ENCODE measurements around the gene ST8SIA4.

ST8SIA4 gene

GRCh38 chr5:100854591-100854990 is 48.5 kb downstream of the ST8SIA4 start:
- no peak for TF ChIP-seq ZFX (IDR thresholded peaks at IDR 0.05; ENCODE audit: borderline replicate concordance)
- TF ChIP-seq, protein P1, sequence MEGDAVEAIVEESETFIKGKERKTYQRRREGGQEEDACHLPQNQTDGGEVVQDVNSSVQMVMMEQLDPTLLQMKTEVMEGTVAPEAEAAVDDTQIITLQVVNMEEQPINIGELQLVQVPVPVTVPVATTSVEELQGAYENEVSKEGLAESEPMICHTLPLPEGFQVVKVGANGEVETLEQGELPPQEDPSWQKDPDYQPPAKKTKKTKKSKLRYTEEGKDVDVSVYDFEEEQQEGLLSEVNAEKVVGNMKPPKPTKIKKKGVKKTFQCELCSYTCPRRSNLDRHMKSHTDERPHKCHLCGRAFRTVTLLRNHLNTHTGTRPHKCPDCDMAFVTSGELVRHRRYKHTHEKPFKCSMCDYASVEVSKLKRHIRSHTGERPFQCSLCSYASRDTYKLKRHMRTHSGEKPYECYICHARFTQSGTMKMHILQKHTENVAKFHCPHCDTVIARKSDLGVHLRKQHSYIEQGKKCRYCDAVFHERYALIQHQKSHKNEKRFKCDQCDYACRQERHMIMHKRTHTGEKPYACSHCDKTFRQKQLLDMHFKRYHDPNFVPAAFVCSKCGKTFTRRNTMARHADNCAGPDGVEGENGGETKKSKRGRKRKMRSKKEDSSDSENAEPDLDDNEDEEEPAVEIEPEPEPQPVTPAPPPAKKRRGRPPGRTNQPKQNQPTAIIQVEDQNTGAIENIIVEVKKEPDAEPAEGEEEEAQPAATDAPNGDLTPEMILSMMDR (IDR thresholded peaks at IDR 0.05) = no peak
- H3K27ac ChIP-seq = no peak overlapping the region

DNA sequence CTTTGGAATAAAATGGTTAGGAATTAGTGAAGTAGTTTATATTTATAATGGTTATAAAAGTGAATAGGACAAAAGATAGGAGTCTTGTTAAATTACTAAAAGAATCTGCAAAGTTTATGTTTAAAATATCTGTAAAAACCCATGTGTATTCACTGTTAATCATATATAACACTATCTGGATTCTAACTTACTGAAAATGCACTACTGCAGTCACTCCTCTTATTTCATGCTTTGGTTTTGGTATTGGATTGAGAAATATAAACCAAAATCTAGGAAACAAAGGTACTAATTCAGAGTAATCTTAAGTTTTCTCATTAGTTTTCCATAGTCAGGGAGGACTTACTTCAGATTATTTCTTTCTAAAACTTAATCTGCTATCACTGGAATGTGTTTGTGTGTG is 49.5 kb downstream of the ST8SIA4 start:
- H3K27ac ChIP-seq = no peak overlapping the region
- TF ChIP-seq, protein P1 (IDR thresholded peaks at IDR 0.05) = no peak

DNA sequence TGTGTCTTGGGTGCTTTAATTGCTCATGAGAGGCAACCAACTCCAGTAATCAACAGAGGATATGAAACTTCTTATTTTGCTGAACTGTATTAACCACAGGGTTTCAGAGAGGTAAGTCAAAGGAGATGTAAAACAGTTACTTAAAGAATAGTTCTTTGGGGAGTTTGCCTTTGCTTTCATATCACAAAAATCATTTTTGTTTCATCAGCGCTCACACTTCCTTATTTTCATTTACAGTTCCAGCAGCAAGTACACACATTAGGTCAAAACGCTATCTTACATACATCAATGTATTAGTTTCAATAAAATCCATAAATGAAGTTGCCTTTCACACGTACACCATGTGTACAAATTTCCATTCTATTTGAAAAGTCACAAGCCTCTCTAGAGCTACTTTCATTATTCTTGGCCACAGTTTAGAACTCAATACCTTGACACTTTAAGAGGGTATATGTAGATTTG is 50.1 kb downstream of the ST8SIA4 start:
- H3K27ac ChIP-seq = no peak overlapping the region

GRCh38 chr5:100852051-100852450 is 51.0 kb downstream of the ST8SIA4 start:
- TF ChIP-seq, protein P1 (IDR thresholded peaks at IDR 0.05) = no peak
- no peak for TF ChIP-seq ZFX (IDR thresholded peaks at IDR 0.05; ENCODE audit: borderline replicate concordance)
- H3K27ac ChIP-seq = no peak overlapping the region

More for the DNA sequence above, 50.1 kb downstream of the ST8SIA4 start:
- TF ChIP-seq, protein P1 (IDR thresholded peaks at IDR 0.05) = no peak
- TF ChIP-seq ZFX (IDR thresholded peaks at IDR 0.05; ENCODE audit: borderline replicate concordance) = no peak

DNA sequence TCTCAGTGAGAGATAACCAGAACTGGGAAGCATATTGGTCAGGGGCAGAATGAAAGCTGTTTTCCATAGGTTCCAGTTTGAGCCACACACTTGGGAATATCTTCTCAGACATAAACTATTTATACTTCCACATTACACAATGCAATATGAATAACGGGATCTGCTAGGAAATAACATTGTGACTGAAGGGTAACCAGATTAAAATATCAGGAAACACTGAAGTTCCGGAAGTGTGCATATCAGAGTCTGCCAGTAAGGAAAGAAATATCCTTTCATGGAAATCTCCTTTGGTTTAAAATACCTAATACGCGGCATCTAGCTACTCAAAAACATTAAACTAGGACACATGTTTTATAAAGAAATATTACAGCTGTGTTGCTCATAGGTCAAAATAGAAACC is 56.3 kb downstream of the ST8SIA4 start:
- no peak overlapping the region for H3K27ac ChIP-seq
- no peak for TF ChIP-seq ZFX (IDR thresholded peaks at IDR 0.05; ENCODE audit: borderline replicate concordance)

DNA sequence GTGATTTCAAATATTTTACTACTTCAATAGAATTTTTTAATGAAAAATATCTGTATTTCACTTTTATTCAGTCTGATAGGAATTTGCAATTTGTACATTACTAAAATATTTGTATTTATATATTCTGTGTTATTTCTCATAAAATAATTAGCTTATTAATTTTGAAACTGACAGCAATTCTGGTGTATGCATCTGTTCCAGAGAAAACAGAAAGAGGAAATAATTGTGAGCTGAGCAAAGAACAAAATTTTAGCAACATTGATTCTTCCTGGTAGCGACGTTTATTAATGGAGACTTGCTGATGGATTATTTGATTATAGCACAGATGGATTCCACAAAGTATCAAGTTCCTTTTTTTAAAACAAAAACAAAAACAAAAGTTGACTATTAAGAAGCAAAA is 61.0 kb downstream of the ST8SIA4 start:
- no peak overlapping the region for H3K27ac ChIP-seq
- no peak for TF ChIP-seq ZFX (IDR thresholded peaks at IDR 0.05; ENCODE audit: borderline replicate concordance)
- TF ChIP-seq, protein P1 (IDR thresholded peaks at IDR 0.05) = no peak

DNA sequence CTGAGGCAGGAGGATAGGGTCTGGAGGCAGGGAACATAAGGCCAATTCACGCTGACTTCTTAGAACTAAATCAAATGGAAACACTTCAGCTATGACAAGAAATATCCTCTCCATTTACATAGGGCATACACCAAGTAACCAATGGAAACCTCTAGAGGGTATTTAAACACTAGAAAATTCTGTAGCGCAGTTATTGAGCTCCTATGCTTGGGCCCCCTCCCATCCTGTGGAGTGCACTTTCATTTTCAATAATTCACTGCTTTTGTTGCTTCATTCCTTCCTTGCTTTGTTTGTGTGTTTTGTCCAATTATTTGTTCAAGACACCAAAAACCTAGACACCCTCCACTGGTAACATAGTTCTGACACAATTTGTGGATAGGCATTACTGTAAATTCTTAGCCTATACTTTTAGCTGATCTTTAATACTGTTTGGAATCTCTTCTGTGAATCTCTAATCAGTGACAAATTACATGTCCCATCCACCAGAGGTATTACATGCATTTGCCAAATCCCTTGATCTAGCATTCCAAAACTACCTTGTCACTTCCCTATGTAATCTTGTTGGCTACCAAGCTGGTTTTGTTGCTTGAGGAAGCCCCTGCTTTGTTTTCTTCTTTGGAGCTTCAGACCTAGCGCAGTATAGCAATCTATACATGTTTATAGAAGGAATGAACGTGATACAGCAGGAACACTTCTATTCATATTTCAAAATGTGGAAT is 61.6 kb downstream of the ST8SIA4 start:
- TF ChIP-seq, protein P1 (IDR thresholded peaks at IDR 0.05) = no peak
- no peak for TF ChIP-seq ZFX (IDR thresholded peaks at IDR 0.05; ENCODE audit: borderline replicate concordance)
- no peak overlapping the region for H3K27ac ChIP-seq

GRCh38 chr5:100840789-100841188 is 62.3 kb downstream of the ST8SIA4 start:
- TF ChIP-seq, protein P1 (IDR thresholded peaks at IDR 0.05) = no peak
- TF ChIP-seq ZFX (IDR thresholded peaks at IDR 0.05; ENCODE audit: borderline replicate concordance) = no peak
- no peak overlapping the region for H3K27ac ChIP-seq
